Stimulated activated CD4-positive, alpha-beta T cell treated with anti-CD3 and anti-CD28 coated beads, TNF-alpha, amount 100 ng/mL, for 48 hours (primary cell): ENCODE data around the gene LAMP1.
"Not testable (repeated sequence)": the region's sequence is repeated elsewhere in the genome, so short reads cannot be mapped to it uniquely, and the experiment has no call there.

Experiments
- DNase-seq, 3 donors: peaks; one replicate each; pipeline ENCODE4 v3.0.0-alpha.2; 2020; ENCODE audit warnings: low read depth in 3 of 3

LAMP1 gene

GRCh38 chr13:113327766-113328471, 30.9 kb downstream of the LAMP1 start:
- DNase-seq, result no peak

- no peak for DNase-seq
Measured at GRCh38 chr13:113328851-113329250, 31.8 kb downstream of the LAMP1 start.

GRCh38 chr13:113329656-113330312, 32.7 kb downstream of the LAMP1 start:
- DNase-seq, result no peak

GRCh38 chr13:113332615-113333014, 35.6 kb downstream of the LAMP1 start:
- no peak for DNase-seq

GRCh38 chr13:113333076-113333475, 36.0 kb downstream of the LAMP1 start:
- no peak for DNase-seq

GRCh38 chr13:113337556-113337955, 40.5 kb downstream of the LAMP1 start:
- no peak for DNase-seq

GRCh38 chr13:113337976-113338375, 40.9 kb downstream of the LAMP1 start:
- DNase-seq, result no peak

- no peak for DNase-seq
Measured at GRCh38 chr13:113338451-113338850, 41.4 kb downstream of the LAMP1 start.

- no peak for DNase-seq
Measured at GRCh38 chr13:113342820-113343691, 46.0 kb downstream of the LAMP1 start.

- DNase-seq, result no peak
Measured at GRCh38 chr13:113343692-113343968, 46.6 kb downstream of the LAMP1 start.

- no peak for DNase-seq
Measured at GRCh38 chr13:113345486-113345885, 48.4 kb downstream of the LAMP1 start.

GRCh38 chr13:113347736-113348225, 50.7 kb downstream of the LAMP1 start:
- DNase-seq, result not testable (repeated sequence)

GRCh38 chr13:113348591-113348990, 51.6 kb downstream of the LAMP1 start:
- DNase-seq, result no peak

- no peak for DNase-seq
Measured at GRCh38 chr13:113349050-113349449, 52.0 kb downstream of the LAMP1 start.

- DNase-seq, result no peak
Measured at GRCh38 chr13:113349491-113349890, 52.5 kb downstream of the LAMP1 start.

- no peak for DNase-seq
Measured at GRCh38 chr13:113350065-113350937, 53.3 kb downstream of the LAMP1 start.

GRCh38 chr13:113350938-113351335, 53.9 kb downstream of the LAMP1 start:
- DNase-seq, result no peak

GRCh38 chr13:113351514-113352026, 54.5 kb downstream of the LAMP1 start:
- DNase-seq, result no peak

GRCh38 chr13:113353254-113353653, 56.2 kb downstream of the LAMP1 start:
- DNase-seq, result no peak

GRCh38 chr13:113354831-113355610, 58.0 kb downstream of the LAMP1 start:
- DNase-seq, result no peak

GRCh38 chr13:113355621-113356020, 58.6 kb downstream of the LAMP1 start:
- DNase-seq, result no peak
